GM18861 (cell line): Measurements from ENCODE around the gene NFATC2.
"Not testable (repeated sequence)": the region's sequence is repeated elsewhere in the genome, so short reads cannot be mapped to it uniquely, and the experiment has no call there.

ENCODE experiments used
- ATAC-seq: cut with Tn5 transposase; IDR thresholded peaks from one replicate; pipeline ENCODE4 v1.9.1; 2021; ENCODE audit not compliant: unreplicated experiment

NFATC2 gene

GRCh38 chr20:51568533-51568932 lies 26.0 kb upstream of the NFATC2 start:
- not testable (repeated sequence) for ATAC-seq

- no peak for ATAC-seq
Observed at GRCh38 chr20:51567622-51568021, 25.1 kb upstream of the NFATC2 start.

GRCh38 chr20:51566594-51566993 lies 24.1 kb upstream of the NFATC2 start:
- ATAC-seq: no peak

GRCh38 chr20:51565298-51566144 lies 23.0 kb upstream of the NFATC2 start:
- ATAC-seq: no peak

GRCh38 chr20:51563486-51564332 lies 21.2 kb upstream of the NFATC2 start:
- no peak for ATAC-seq

- ATAC-seq: no peak
Observed at GRCh38 chr20:51563174-51563485, 20.6 kb upstream of the NFATC2 start.

GRCh38 chr20:51562332-51563173 lies 20.0 kb upstream of the NFATC2 start:
- no peak for ATAC-seq

- ATAC-seq: no peak
Observed at GRCh38 chr20:51562027-51562331, 19.5 kb upstream of the NFATC2 start.

- no peak for ATAC-seq
Observed at GRCh38 chr20:51560550-51561307, 18.2 kb upstream of the NFATC2 start.

- no peak for ATAC-seq
Observed at GRCh38 chr20:51560042-51560441, 17.5 kb upstream of the NFATC2 start.

- no peak for ATAC-seq
Observed at GRCh38 chr20:51554538-51555165, 12.1 kb upstream of the NFATC2 start.

- no peak for ATAC-seq
Observed at GRCh38 chr20:51553897-51554486, 11.5 kb upstream of the NFATC2 start.

- ATAC-seq: no peak
Observed at GRCh38 chr20:51551186-51551585, 8.7 kb upstream of the NFATC2 start.

- no peak for ATAC-seq
Observed at GRCh38 chr20:51549474-51549873, 7.0 kb upstream of the NFATC2 start.

- no peak for ATAC-seq
Observed at GRCh38 chr20:51547951-51548350, 5.4 kb upstream of the NFATC2 start.

- ATAC-seq: no peak
Observed at GRCh38 chr20:51545515-51545914, 3.0 kb upstream of the NFATC2 start.

- ATAC-seq: no peak
Observed at GRCh38 chr20:51543422-51543788, 886 bp upstream of the NFATC2 start.

GRCh38 chr20:51542033-51542570 lies 417 bp downstream of the NFATC2 start:
- ATAC-seq: peak; percentile 44

GRCh38 chr20:51541189-51542032 lies 1.1 kb downstream of the NFATC2 start:
- ATAC-seq: no peak
